AG04449 (cell line): ENCODE results near the gene SHISA8.

Experiments
- CTCF ChIA-PET: fragments of 350-600 bp; formaldehyde crosslinking; extraction: SDS; loops from one replicate; lab custom pipeline; 2021; ENCODE audit warnings: antibody characterized with exemption; lab: Yijun Ruan, JAX
- POLR2A ChIA-PET: fragments of 400-600, 350-600 bp; formaldehyde crosslinking; extraction: SDS; loops from one replicate; lab custom pipeline; 2020; ENCODE audit warnings: antibody characterized with exemption, inconsistent platforms; lab: Yijun Ruan, JAX
- DNase-seq: peaks from one replicate; pipeline ENCODE4 v3.0.0-alpha.2; 2010; ENCODE audit warnings: low read depth, low spot score
- H3K4me3 ChIP-seq: 2 replicates; pipeline ENCODE4 v1.5.1; 2011; ENCODE audit warnings: low read depth, mild to moderate bottlenecking, control low read depth, low read length
- CTCF ChIP-seq: IDR thresholded peaks from one replicate; pipeline ENCODE4 v1.5.1; 2011; ENCODE audit warnings: mild to moderate bottlenecking, moderate library complexity, low read length, control low read depth, inconsistent platforms; ENCODE audit not compliant: insufficient read depth; ENCODE audit errors: missing control alignments

SHISA8 gene

GRCh38 chr22:41863472-41863871, 51.4 kb downstream of the SHISA8 start:
- ChIA-PET POLR2A (no interaction called here), CTCF (interaction anchor here (1.1 to 3.1 kb wide), 4 partner anchors 12 to 166 kb away, joined by 3 to 22 read pairs (median 8); no protein-coding TSS in a partner anchor)
- no peak for DNase-seq
- H3K4me3 ChIP-seq: no peak overlapping the region
- no peak for TF ChIP-seq CTCF

- TF ChIP-seq CTCF: no peak
- no peak for DNase-seq
- H3K4me3 ChIP-seq: no peak overlapping the region
- ChIA-PET CTCF (interaction anchor here (0.7 to 3.1 kb wide), 7 partner anchors 10 to 165 kb away, joined by 3 to 22 read pairs (median 6); no protein-coding TSS in a partner anchor), POLR2A (interaction anchor here (0.5 kb wide), 1 partner anchor 242 kb away, joined by 3 read pairs; the partner anchor contains the start of gene XRCC6)
Measured at GRCh38 chr22:41862530-41863266, 52.2 kb downstream of the SHISA8 start.

GRCh38 chr22:41862160-41862529, 52.7 kb downstream of the SHISA8 start:
- TF ChIP-seq CTCF: no peak
- ChIA-PET CTCF (interaction anchor here (0.7 to 3.1 kb wide), 5 partner anchors 9 to 165 kb away, joined by 3 to 22 read pairs (median 6); no protein-coding TSS in a partner anchor), POLR2A (no interaction called here)
- no peak overlapping the region for H3K4me3 ChIP-seq
- no peak for DNase-seq
